ENCODE results near the gene FMO5.
"Not testable (repeated sequence)": the region's sequence is repeated elsewhere in the genome, so short reads cannot be mapped to it uniquely, and the experiment has no call there.

Gene FMO5

GRCh38 chr1:147202576-147202975 lies 22.6 kb downstream of the FMO5 start:
- H3K4me3 ChIP-seq (ENCODE audit: insufficient read length, low read depth), result no peak overlapping the region
- H3K27me3 ChIP-seq (ENCODE audit: insufficient read depth, insufficient read length), result no peaks in the 10 kb centered on the region
- no peak overlapping the region for H3K9ac ChIP-seq (ENCODE audit: insufficient read length, low read depth)
- TF ChIP-seq YY1 (IDR thresholded peaks at IDR 0.05; ENCODE audit: insufficient read depth, insufficient read length) (no peak), SUZ12 (IDR thresholded peaks at IDR 0.05; ENCODE audit: extremely low read depth, insufficient read depth, insufficient read length) (no peak), ZNF274 (IDR thresholded peaks at IDR 0.05; ENCODE audit: low read depth, low read length) (no peak)
- H3K9me3 ChIP-seq (ENCODE audit: insufficient read depth, low read length), result no peaks in the 10 kb centered on the region
- DNase-seq (ENCODE audit: low read depth, low spot score), result no peak
- peaks cover 3% of the 10 kb centered on the region for H3K36me3 ChIP-seq (ENCODE audit: insufficient read depth, insufficient read length, low read length)
- no peaks in the 10 kb centered on the region for H3K4me1 ChIP-seq (ENCODE audit: insufficient read depth, insufficient read length)

- Histone ChIP-seq H3K9me3 (ENCODE audit: insufficient read depth, low read length) (peaks cover 4% of the 10 kb centered on the region; the same call in 1 of the 2 replicates), H3K27me3 (ENCODE audit: insufficient read depth, insufficient read length) (no peaks in the 10 kb centered on the region), H3K36me3 (ENCODE audit: insufficient read depth, insufficient read length, low read length) (peaks cover 3% of the 10 kb centered on the region), H3K4me3 (ENCODE audit: insufficient read length, low read depth) (no peak overlapping the region), H3K9ac (ENCODE audit: insufficient read length, low read depth) (no peak overlapping the region), H3K4me1 (ENCODE audit: insufficient read depth, insufficient read length) (no peaks in the 10 kb centered on the region)
- TF ChIP-seq ZNF274 (IDR thresholded peaks at IDR 0.05; ENCODE audit: low read depth, low read length) (no peak), SUZ12 (IDR thresholded peaks at IDR 0.05; ENCODE audit: extremely low read depth, insufficient read depth, insufficient read length) (no peak), YY1 (IDR thresholded peaks at IDR 0.05; ENCODE audit: insufficient read depth, insufficient read length) (no peak)
- DNase-seq (ENCODE audit: low read depth, low spot score), result no peak
These were observed 23.4 kb downstream of the FMO5 start for GRCh38 chr1:147201786-147202185.

- TF ChIP-seq ZNF274 (IDR thresholded peaks at IDR 0.05; ENCODE audit: low read depth, low read length) (no peak), SUZ12 (IDR thresholded peaks at IDR 0.05; ENCODE audit: extremely low read depth, insufficient read depth, insufficient read length) (no peak), YY1 (IDR thresholded peaks at IDR 0.05; ENCODE audit: insufficient read depth, insufficient read length) (no peak)
- Histone ChIP-seq H3K4me1 (ENCODE audit: insufficient read depth, insufficient read length) (no peaks in the 10 kb centered on the region), H3K27me3 (ENCODE audit: insufficient read depth, insufficient read length) (no peaks in the 10 kb centered on the region), H3K9me3 (ENCODE audit: insufficient read depth, low read length) (peaks cover 4% of the 10 kb centered on the region; the same call in 1 of the 2 replicates), H3K36me3 (ENCODE audit: insufficient read depth, insufficient read length, low read length) (peaks cover 3% of the 10 kb centered on the region), H3K4me3 (ENCODE audit: insufficient read length, low read depth) (no peak overlapping the region), H3K9ac (ENCODE audit: insufficient read length, low read depth) (no peak overlapping the region)
- no peak for DNase-seq (ENCODE audit: low read depth, low spot score)
These were observed 23.9 kb downstream of the FMO5 start for GRCh38 chr1:147201276-147201675.

GRCh38 chr1:147197324-147197723 lies 27.8 kb downstream of the FMO5 start:
- not testable (repeated sequence) for H3K4me1 ChIP-seq (ENCODE audit: insufficient read depth, insufficient read length); H3K4me3 ChIP-seq (ENCODE audit: insufficient read length, low read depth); H3K36me3 ChIP-seq (ENCODE audit: insufficient read depth, insufficient read length, low read length); H3K9ac ChIP-seq (ENCODE audit: insufficient read length, low read depth); H3K27me3 ChIP-seq (ENCODE audit: insufficient read depth, insufficient read length); DNase-seq (ENCODE audit: low read depth, low spot score); H3K9me3 ChIP-seq (ENCODE audit: insufficient read depth, low read length)

- no peaks in the 10 kb centered on the region for H3K4me1 ChIP-seq (ENCODE audit: insufficient read depth, insufficient read length)
- H3K4me3 ChIP-seq (ENCODE audit: insufficient read length, low read depth), result no peak overlapping the region
- TF ChIP-seq SUZ12 (IDR thresholded peaks at IDR 0.05; ENCODE audit: extremely low read depth, insufficient read depth, insufficient read length) (no peak), ZNF274 (IDR thresholded peaks at IDR 0.05; ENCODE audit: low read depth, low read length) (no peak), YY1 (IDR thresholded peaks at IDR 0.05; ENCODE audit: insufficient read depth, insufficient read length) (no peak)
- no peak overlapping the region for H3K9ac ChIP-seq (ENCODE audit: insufficient read length, low read depth)
- DNase-seq (ENCODE audit: low read depth, low spot score), result no peak
- no peaks in the 10 kb centered on the region for H3K36me3 ChIP-seq (ENCODE audit: insufficient read depth, insufficient read length, low read length)
- no peaks in the 10 kb centered on the region for H3K27me3 ChIP-seq (ENCODE audit: insufficient read depth, insufficient read length)
- H3K9me3 ChIP-seq (ENCODE audit: insufficient read depth, low read length), result no peaks in the 10 kb centered on the region
These were observed 35.6 kb downstream of the FMO5 start for GRCh38 chr1:147189514-147189913.

- Histone ChIP-seq H3K4me3 (ENCODE audit: insufficient read length, low read depth) (no peak overlapping the region), H3K9me3 (ENCODE audit: insufficient read depth, low read length) (no peaks in the 10 kb centered on the region), H3K4me1 (ENCODE audit: insufficient read depth, insufficient read length) (no peaks in the 10 kb centered on the region), H3K27me3 (ENCODE audit: insufficient read depth, insufficient read length) (no peaks in the 10 kb centered on the region), H3K9ac (ENCODE audit: insufficient read length, low read depth) (no peak overlapping the region), H3K36me3 (ENCODE audit: insufficient read depth, insufficient read length, low read length) (peaks cover 10% of the 10 kb centered on the region)
- TF ChIP-seq ZNF274 (IDR thresholded peaks at IDR 0.05; ENCODE audit: low read depth, low read length) (no peak), YY1 (IDR thresholded peaks at IDR 0.05; ENCODE audit: insufficient read depth, insufficient read length) (no peak), SUZ12 (IDR thresholded peaks at IDR 0.05; ENCODE audit: extremely low read depth, insufficient read depth, insufficient read length) (no peak)
- DNase-seq (ENCODE audit: low read depth, low spot score), result no peak
These were observed 39.7 kb downstream of the FMO5 start for GRCh38 chr1:147185432-147185831.

GRCh38 chr1:147177611-147178380 lies 47.3 kb downstream of the FMO5 start:
- peaks cover 8% of the 10 kb centered on the region; the same call in 1 of the 2 replicates for H3K9me3 ChIP-seq (ENCODE audit: insufficient read depth, low read length)
- peaks cover 56% of the 10 kb centered on the region for H3K36me3 ChIP-seq (ENCODE audit: insufficient read depth, insufficient read length, low read length)
- H3K4me1 ChIP-seq (ENCODE audit: insufficient read depth, insufficient read length), result no peaks in the 10 kb centered on the region
- no peak overlapping the region for H3K9ac ChIP-seq (ENCODE audit: insufficient read length, low read depth)
- no peak for TF ChIP-seq ZNF274 (IDR thresholded peaks at IDR 0.05; ENCODE audit: low read depth, low read length)
- no peak for TF ChIP-seq SUZ12 (IDR thresholded peaks at IDR 0.05; ENCODE audit: extremely low read depth, insufficient read depth, insufficient read length)
- TF ChIP-seq YY1 (IDR thresholded peaks at IDR 0.05; ENCODE audit: insufficient read depth, insufficient read length), result no peak
- no peak overlapping the region for H3K4me3 ChIP-seq (ENCODE audit: insufficient read length, low read depth)
- H3K27me3 ChIP-seq (ENCODE audit: insufficient read depth, insufficient read length), result no peaks in the 10 kb centered on the region
- no peak for DNase-seq (ENCODE audit: low read depth, low spot score)
